ENCODE data around the gene KCNS3.

Gene KCNS3

GRCh38 chr2:17876590-17876989, 1.9 kb upstream of the KCNS3 start:
- FAIRE-seq (no peak), DNase-seq (ENCODE audit: low spot score) (no peak)

- no peak for DNase-seq (ENCODE audit: low spot score)
- no peak for FAIRE-seq
Observed at GRCh38 chr2:17877811-17878280, 621 bp upstream of the KCNS3 start.

- FAIRE-seq, result no peak
- peak; percentile 36 for DNase-seq (ENCODE audit: low spot score)
Observed at GRCh38 chr2:17879137-17879912, 858 bp downstream of the KCNS3 start.

- FAIRE-seq (no peak), DNase-seq (ENCODE audit: low spot score) (no peak)
Observed at GRCh38 chr2:17879913-17880274, 1.4 kb downstream of the KCNS3 start.

GRCh38 chr2:17892770-17893534, 14.5 kb downstream of the KCNS3 start:
- FAIRE-seq (no peak), DNase-seq (ENCODE audit: low spot score) (no peak)

GRCh38 chr2:17894005-17894404, 15.5 kb downstream of the KCNS3 start:
- no peak for FAIRE-seq
- DNase-seq (ENCODE audit: low spot score), result no peak

GRCh38 chr2:17894556-17894955, 16.1 kb downstream of the KCNS3 start:
- DNase-seq (ENCODE audit: low spot score) (no peak), FAIRE-seq (no peak)

GRCh38 chr2:17899871-17900270, 21.4 kb downstream of the KCNS3 start:
- no peak for FAIRE-seq
- no peak for DNase-seq (ENCODE audit: low spot score)

- DNase-seq (ENCODE audit: low spot score) (peak; percentile 67), FAIRE-seq (peak; percentile 83)
Observed at GRCh38 chr2:17901246-17901645, 22.8 kb downstream of the KCNS3 start.

- FAIRE-seq, result no peak
- DNase-seq (ENCODE audit: low spot score), result no peak
Observed at GRCh38 chr2:17910980-17911379, 32.5 kb downstream of the KCNS3 start.

GRCh38 chr2:17911491-17912260, 33.2 kb downstream of the KCNS3 start:
- FAIRE-seq (no peak), DNase-seq (ENCODE audit: low spot score) (no peak)

GRCh38 chr2:17912266-17912691, 33.8 kb downstream of the KCNS3 start:
- DNase-seq (ENCODE audit: low spot score), result no peak
- FAIRE-seq, result no peak

GRCh38 chr2:17915099-17915498, 36.6 kb downstream of the KCNS3 start:
- no peak for DNase-seq (ENCODE audit: low spot score)
- no peak for FAIRE-seq

GRCh38 chr2:17915811-17916518, 37.5 kb downstream of the KCNS3 start:
- DNase-seq (ENCODE audit: low spot score) (no peak), FAIRE-seq (no peak)

GRCh38 chr2:17916584-17916983, 38.1 kb downstream of the KCNS3 start:
- FAIRE-seq (no peak), DNase-seq (ENCODE audit: low spot score) (no peak)

- FAIRE-seq (no peak), DNase-seq (ENCODE audit: low spot score) (no peak)
Observed at GRCh38 chr2:17918789-17919188, 40.3 kb downstream of the KCNS3 start.

- FAIRE-seq (no peak), DNase-seq (ENCODE audit: low spot score) (no peak)
Observed at GRCh38 chr2:17930773-17931172, 52.3 kb downstream of the KCNS3 start.

GRCh38 chr2:17933256-17933655, 54.8 kb downstream of the KCNS3 start:
- no peak for FAIRE-seq

GRCh38 chr2:17934721-17935120, 56.3 kb downstream of the KCNS3 start:
- no peak for DNase-seq (ENCODE audit: low spot score)

More at GRCh38 chr2:17933256-17933655, 54.8 kb downstream of the KCNS3 start:
- DNase-seq (ENCODE audit: low spot score), result no peak

GRCh38 chr2:17935242-17935885, 56.9 kb downstream of the KCNS3 start:
- FAIRE-seq, result no peak
- DNase-seq (ENCODE audit: low spot score), result no peak

More at GRCh38 chr2:17934721-17935120, 56.3 kb downstream of the KCNS3 start:
- no peak for FAIRE-seq

GRCh38 chr2:17936599-17936998, 58.1 kb downstream of the KCNS3 start:
- no peak for DNase-seq (ENCODE audit: low spot score)
- no peak for FAIRE-seq
